ENCODE results near the gene FCSK. TPM values are rescaled to one million over a fixed set of nuclear protein-coding genes. Genes with fewer than 3 reads are reported as not detected.
"Not testable (repeated sequence)": the region's sequence is repeated elsewhere in the genome, so short reads cannot be mapped to it uniquely, and the experiment has no call there.

Gene FCSK
- total and polyA plus RNA-seq, 2 experiments from 2014 or later = 15.7 to 25.9 TPM

GRCh38 chr16:70523743-70524398, 69.5 kb downstream of the FCSK start, which contains the start of gene SF3B3:
Gene SF3B3 (plus strand): TSS chr16:70523816. CDS start chr16:70526657, 2,841 bp downstream.
- H3K27ac ChIP-seq = peak within 1 kb of the TSS; percentile 90
- H3K27me3 ChIP-seq = no peaks in the 10 kb centered on the region
- H3K9me2 ChIP-seq (replicated peaks; ENCODE audit: insufficient read depth) = no peaks in the 10 kb centered on the region
- TF ChIP-seq EZH2phosphoT487 (IDR thresholded peaks at IDR 0.05; ENCODE audit: low read depth, severe bottlenecking, unreplicated experiment) = no peak
- TF ChIP-seq, protein P1, sequence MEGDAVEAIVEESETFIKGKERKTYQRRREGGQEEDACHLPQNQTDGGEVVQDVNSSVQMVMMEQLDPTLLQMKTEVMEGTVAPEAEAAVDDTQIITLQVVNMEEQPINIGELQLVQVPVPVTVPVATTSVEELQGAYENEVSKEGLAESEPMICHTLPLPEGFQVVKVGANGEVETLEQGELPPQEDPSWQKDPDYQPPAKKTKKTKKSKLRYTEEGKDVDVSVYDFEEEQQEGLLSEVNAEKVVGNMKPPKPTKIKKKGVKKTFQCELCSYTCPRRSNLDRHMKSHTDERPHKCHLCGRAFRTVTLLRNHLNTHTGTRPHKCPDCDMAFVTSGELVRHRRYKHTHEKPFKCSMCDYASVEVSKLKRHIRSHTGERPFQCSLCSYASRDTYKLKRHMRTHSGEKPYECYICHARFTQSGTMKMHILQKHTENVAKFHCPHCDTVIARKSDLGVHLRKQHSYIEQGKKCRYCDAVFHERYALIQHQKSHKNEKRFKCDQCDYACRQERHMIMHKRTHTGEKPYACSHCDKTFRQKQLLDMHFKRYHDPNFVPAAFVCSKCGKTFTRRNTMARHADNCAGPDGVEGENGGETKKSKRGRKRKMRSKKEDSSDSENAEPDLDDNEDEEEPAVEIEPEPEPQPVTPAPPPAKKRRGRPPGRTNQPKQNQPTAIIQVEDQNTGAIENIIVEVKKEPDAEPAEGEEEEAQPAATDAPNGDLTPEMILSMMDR (IDR thresholded peaks at IDR 0.05; ENCODE audit: poor library complexity) = no peak
- TF ChIP-seq EZH2 (IDR thresholded peaks at IDR 0.05; ENCODE audit: borderline replicate concordance) = no peak
- peaks cover 34% of the 10 kb centered on the region for H4K20me1 ChIP-seq (ENCODE audit: insufficient read depth, poor library complexity, severe bottlenecking)
- no peaks in the 10 kb centered on the region for H3K36me3 ChIP-seq (replicated peaks; ENCODE audit: insufficient read depth, low read depth)
- H3K9me3 ChIP-seq (ENCODE audit: low read depth) = no peaks in the 10 kb centered on the region
- peaks cover 81% of the 10 kb centered on the region for H3K79me2 ChIP-seq
- H3K4me2 ChIP-seq = peak within 1 kb of the TSS; percentile 87
- peak; percentile 71 for DNase-seq (ENCODE audit: low spot score)
- H3K4me1 ChIP-seq (ENCODE audit: insufficient read depth) = peaks cover 31% of the 10 kb centered on the region
- 1% methylated on average over 32 of the region's 32 CpGs for WGBS (ENCODE audit: low lambda C conversion rate, missing lambda C conversion rate)
- peak within 1 kb of the TSS; percentile 84 for H3K4me3 ChIP-seq
- peak within 1 kb of the TSS; percentile 89 for H2AFZ ChIP-seq

- peaks cover 31% of the 10 kb centered on the region for H3K4me1 ChIP-seq (ENCODE audit: insufficient read depth)
- H3K9me3 ChIP-seq (ENCODE audit: low read depth); H3K36me3 ChIP-seq (replicated peaks; ENCODE audit: insufficient read depth, low read depth); H3K27me3 ChIP-seq; H3K9me2 ChIP-seq (replicated peaks; ENCODE audit: insufficient read depth); DNase-seq (ENCODE audit: low spot score): not testable (repeated sequence)
- H4K20me1 ChIP-seq (ENCODE audit: insufficient read depth, poor library complexity, severe bottlenecking) = peaks cover 39% of the 10 kb centered on the region
- peaks cover 85% of the 10 kb centered on the region for H3K79me2 ChIP-seq
- H3K27ac ChIP-seq = peak overlapping the region; percentile 90
- H3K4me3 ChIP-seq = peak overlapping the region; percentile 84
- peak overlapping the region; percentile 89 for H2AFZ ChIP-seq
- peak overlapping the region; percentile 87 for H3K4me2 ChIP-seq
- WGBS (ENCODE audit: low lambda C conversion rate, missing lambda C conversion rate) = 2% methylated on average over 24 of the region's 24 CpGs
Measured at GRCh38 chr16:70524399-70524825, 70.0 kb downstream of the FCSK start.

DNA sequence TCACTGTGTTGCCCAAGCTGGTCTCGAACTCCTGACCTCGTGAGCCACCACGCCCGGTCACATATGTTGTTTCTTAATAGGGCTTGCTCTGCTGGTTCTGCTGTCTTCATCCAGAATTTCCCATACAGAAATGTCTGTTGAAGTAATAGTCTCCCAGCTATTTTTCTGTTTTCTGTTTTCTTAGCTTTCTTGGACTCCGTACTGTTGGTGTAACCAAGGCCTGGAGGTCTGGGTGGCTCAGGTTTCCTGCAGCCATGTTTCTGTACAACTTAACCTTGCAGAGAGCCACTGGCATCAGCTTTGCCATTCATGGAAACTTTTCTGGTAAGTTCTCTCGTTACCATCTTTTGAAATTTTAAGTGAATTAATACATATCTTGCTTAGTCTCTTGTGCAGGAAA, 72.0 kb downstream of the FCSK start:
- H3K36me3 ChIP-seq (replicated peaks; ENCODE audit: insufficient read depth, low read depth) = no peaks in the 10 kb centered on the region
- peaks cover 91% of the 10 kb centered on the region for H3K79me2 ChIP-seq
- no peak overlapping the region for H2AFZ ChIP-seq
- H3K27me3 ChIP-seq = no peaks in the 10 kb centered on the region
- no peaks in the 10 kb centered on the region for H3K9me3 ChIP-seq (ENCODE audit: low read depth)
- peaks cover 31% of the 10 kb centered on the region for H3K4me1 ChIP-seq (ENCODE audit: insufficient read depth)
- TF ChIP-seq, protein P1 (IDR thresholded peaks at IDR 0.05; ENCODE audit: poor library complexity) = no peak
- TF ChIP-seq EZH2phosphoT487 (IDR thresholded peaks at IDR 0.05; ENCODE audit: low read depth, severe bottlenecking, unreplicated experiment) = no peak
- TF ChIP-seq EZH2 (IDR thresholded peaks at IDR 0.05; ENCODE audit: borderline replicate concordance) = no peak
- H3K4me3 ChIP-seq = no peak overlapping the region
- H3K9me2 ChIP-seq (replicated peaks; ENCODE audit: insufficient read depth) = no peaks in the 10 kb centered on the region
- H3K4me2 ChIP-seq = peak overlapping the region; percentile 87
- WGBS (ENCODE audit: low lambda C conversion rate, missing lambda C conversion rate) = 74% methylated on average over 6 of the region's 6 CpGs
- peaks cover 50% of the 10 kb centered on the region for H4K20me1 ChIP-seq (ENCODE audit: insufficient read depth, poor library complexity, severe bottlenecking)
- no peak overlapping the region for H3K27ac ChIP-seq
- no peak for DNase-seq (ENCODE audit: low spot score)

- no peaks in the 10 kb centered on the region for H3K27me3 ChIP-seq
- peaks cover 89% of the 10 kb centered on the region for H3K79me2 ChIP-seq
- no peaks in the 10 kb centered on the region for H3K9me3 ChIP-seq (ENCODE audit: low read depth)
- H3K4me3 ChIP-seq = no peak overlapping the region
- WGBS (ENCODE audit: low lambda C conversion rate, missing lambda C conversion rate) = 92% methylated on average over 8 of the region's 8 CpGs
- no peak for DNase-seq (ENCODE audit: low spot score)
- peaks cover 50% of the 10 kb centered on the region for H4K20me1 ChIP-seq (ENCODE audit: insufficient read depth, poor library complexity, severe bottlenecking)
- no peak for TF ChIP-seq EZH2phosphoT487 (IDR thresholded peaks at IDR 0.05; ENCODE audit: low read depth, severe bottlenecking, unreplicated experiment)
- TF ChIP-seq, protein P1 (IDR thresholded peaks at IDR 0.05; ENCODE audit: poor library complexity) = no peak
- no peak for TF ChIP-seq EZH2 (IDR thresholded peaks at IDR 0.05; ENCODE audit: borderline replicate concordance)
- peaks cover 25% of the 10 kb centered on the region for H3K4me1 ChIP-seq (ENCODE audit: insufficient read depth)
- no peaks in the 10 kb centered on the region for H3K9me2 ChIP-seq (replicated peaks; ENCODE audit: insufficient read depth)
- no peaks in the 10 kb centered on the region for H3K36me3 ChIP-seq (replicated peaks; ENCODE audit: insufficient read depth, low read depth)
- peak overlapping the region; percentile 87 for H3K4me2 ChIP-seq
- H3K27ac ChIP-seq = no peak overlapping the region
- H2AFZ ChIP-seq = no peak overlapping the region
Measured at GRCh38 chr16:70527315-70527996, 73.1 kb downstream of the FCSK start.

Data from hepatocyte (in vitro differentiated cells).